GM18907 (cell line): ENCODE measurements around the gene ATP13A3.
"Not testable (repeated sequence)": the region's sequence is repeated elsewhere in the genome, so short reads cannot be mapped to it uniquely, and the experiment has no call there.

Source experiments
- ATAC-seq: cut with Tn5 transposase; IDR thresholded peaks from one replicate; pipeline ENCODE4 v1.9.1; 2021; ENCODE audit warnings: mild to moderate bottlenecking, moderate library complexity; ENCODE audit not compliant: unreplicated experiment

ATP13A3 gene

GRCh38 chr3:194486540-194487288, at the start of gene ATP13A3:
ATP13A3 (minus strand) TSS chr3:194487002; CDS start chr3:194462190, 24,812 bp downstream.
- ATAC-seq, result peak; percentile 73

GRCh38 chr3:194535199-194535598, 48.4 kb upstream of the ATP13A3 start:
- ATAC-seq, result not testable (repeated sequence)

- ATAC-seq, result no peak
These were observed 47.4 kb upstream of the ATP13A3 start for GRCh38 chr3:194534243-194534642.

GRCh38 chr3:194532591-194532990, 45.8 kb upstream of the ATP13A3 start:
- ATAC-seq, result no peak

GRCh38 chr3:194527726-194528125, 40.9 kb upstream of the ATP13A3 start:
- no peak for ATAC-seq

GRCh38 chr3:194526164-194526563, 39.4 kb upstream of the ATP13A3 start:
- no peak for ATAC-seq

GRCh38 chr3:194522579-194523046, 35.8 kb upstream of the ATP13A3 start:
- no peak for ATAC-seq

GRCh38 chr3:194521510-194522260, 34.9 kb upstream of the ATP13A3 start:
- no peak for ATAC-seq

GRCh38 chr3:194520682-194521162, 33.9 kb upstream of the ATP13A3 start:
- not testable (repeated sequence) for ATAC-seq

- not testable (repeated sequence) for ATAC-seq
These were observed 33.4 kb upstream of the ATP13A3 start for GRCh38 chr3:194520201-194520600.

- no peak for ATAC-seq
These were observed 31.9 kb upstream of the ATP13A3 start for GRCh38 chr3:194518652-194519051.

GRCh38 chr3:194517333-194517732, 30.5 kb upstream of the ATP13A3 start:
- ATAC-seq, result no peak

GRCh38 chr3:194514626-194515025, 27.8 kb upstream of the ATP13A3 start:
- no peak for ATAC-seq

- ATAC-seq, result no peak
These were observed 26.2 kb upstream of the ATP13A3 start for GRCh38 chr3:194512895-194513601.

- no peak for ATAC-seq
These were observed 22.0 kb upstream of the ATP13A3 start for GRCh38 chr3:194508491-194509453.

- no peak for ATAC-seq
These were observed 20.8 kb upstream of the ATP13A3 start for GRCh38 chr3:194507571-194507970.

GRCh38 chr3:194505791-194506415, 19.1 kb upstream of the ATP13A3 start:
- no peak for ATAC-seq

GRCh38 chr3:194504861-194505260, 18.1 kb upstream of the ATP13A3 start:
- no peak for ATAC-seq

GRCh38 chr3:194504146-194504545, 17.3 kb upstream of the ATP13A3 start:
- ATAC-seq, result no peak

GRCh38 chr3:194503081-194503531, 16.3 kb upstream of the ATP13A3 start:
- no peak for ATAC-seq
